Caco-2 (cell line): ENCODE results near the gene TEX14. TPM values are rescaled to one million over a fixed set of nuclear protein-coding genes. Genes with fewer than 3 reads are reported as not detected.

Source experiments
- BruUV-seq: library from RNA; stranded (reverse); fragments of 400-500 nt; replicated peaks from 2 replicates; lab custom pipeline; 2021; lab: Mats Ljungman, UMichigan
- CTCF ChIA-PET: fragments of 300-600 bp; sonication (Branson Sonifier 250); formaldehyde crosslinking; loops from one replicate; lab custom pipeline; 2022; ENCODE audit warnings: antibody characterized with exemption; lab: Charles Lee
- POLR2A ChIA-PET: fragments of 300-600 bp; sonication (Branson Sonifier 250); formaldehyde crosslinking; loops from one replicate; lab custom pipeline; 2022; ENCODE audit warnings: antibody characterized with exemption; lab: Charles Lee
- DNase-seq, 2 experiments: peaks; one replicate each; pipeline versions ENCODE4 v3.0.0 to v3.0.0-alpha.2; 2020 to 2022
- H3K27me3 ChIP-seq: replicated peaks from 2 replicates; pipeline ENCODE4 v1.6.0; 2011; ENCODE audit warnings: low read length; ENCODE audit not compliant: control insufficient read depth, insufficient read depth
- H3K36me3 ChIP-seq: 2 replicates; pipeline ENCODE4 v1.5.1; 2011; ENCODE audit warnings: low read length; ENCODE audit not compliant: control insufficient read depth, insufficient read depth
- H3K4me1 ChIP-seq: fragments of 250-450 bp; sonication (Bioruptor Pico); 2 replicates; pipeline ENCODE4 v1.5.1; 2020; ENCODE audit warnings: mild to moderate bottlenecking
- H3K4me3 ChIP-seq: 2 replicates; pipeline ENCODE4 v1.5.1; 2011; ENCODE audit warnings: low read depth, mild to moderate bottlenecking, control low read depth, low read length
- H3K9me3 ChIP-seq: fragments of 250-450 bp; sonication (Bioruptor Pico); 2 replicates; pipeline ENCODE4 v1.5.1; 2020; ENCODE audit warnings: mild to moderate bottlenecking, moderate library complexity
- H3K27ac Mint-ChIP-seq: one replicate; pipeline ENCODE4 v1.8.0; 2022; ENCODE audit warnings: mixed read lengths; ENCODE audit not compliant: unreplicated experiment
- H3K27me3 Mint-ChIP-seq: one replicate; pipeline ENCODE4 v1.8.0; 2022; ENCODE audit warnings: mixed read lengths; ENCODE audit not compliant: insufficient read depth, unreplicated experiment
- H3K36me3 Mint-ChIP-seq: one replicate; pipeline ENCODE4 v1.8.0; 2022; ENCODE audit warnings: mild to moderate bottlenecking, mixed read lengths; ENCODE audit not compliant: insufficient read depth, unreplicated experiment
- H3K4me1 Mint-ChIP-seq: one replicate; pipeline ENCODE4 v1.8.0; 2022; ENCODE audit warnings: low read depth, mixed read lengths; ENCODE audit not compliant: unreplicated experiment
- H3K4me3 Mint-ChIP-seq: one replicate; pipeline ENCODE4 v1.8.0; 2022; ENCODE audit warnings: mild to moderate bottlenecking, moderate library complexity, mixed read lengths; ENCODE audit not compliant: unreplicated experiment
- H3K9me3 Mint-ChIP-seq: one replicate; pipeline ENCODE4 v1.8.0; 2022; ENCODE audit warnings: mixed read lengths; ENCODE audit not compliant: unreplicated experiment
- intact Hi-C: fragments of 100-400 bp; cut with micrococcal nuclease; formaldehyde crosslinking; loops from one replicate; pipeline ENCODE4 v1.10.0; 2022; ENCODE audit not compliant: unreplicated experiment
- total RNA-seq: library from RNA; stranded (reverse); gene quantifications from 2 replicates; pipeline ENCODE4 v1.2.3, GENCODE V29; 2022
- TF ChIP-seq, protein P1 (sequence below), 2 experiments: fragments of 200-600 bp in 1 of 2; IDR thresholded peaks; 1 replicate in 1 of 2; 2 replicates in 1 of 2; pipeline versions ENCODE4 v1.5.1 to v1.8.0; 2011 to 2022; ENCODE audit warnings: antibody characterized with exemption in 1 of 2, control low read depth in 1 of 2, inconsistent platforms in 1 of 2, low read depth in 1 of 2, low read length in 1 of 2, mild to moderate bottlenecking in 1 of 2, moderate library complexity in 1 of 2; ENCODE audit not compliant: insufficient read depth in 1 of 2, severe bottlenecking in 1 of 2, unreplicated experiment in 1 of 2

Gene TEX14
- total RNA-seq, 1 experiment from 2014 or later, result 0.54 TPM

DNA sequence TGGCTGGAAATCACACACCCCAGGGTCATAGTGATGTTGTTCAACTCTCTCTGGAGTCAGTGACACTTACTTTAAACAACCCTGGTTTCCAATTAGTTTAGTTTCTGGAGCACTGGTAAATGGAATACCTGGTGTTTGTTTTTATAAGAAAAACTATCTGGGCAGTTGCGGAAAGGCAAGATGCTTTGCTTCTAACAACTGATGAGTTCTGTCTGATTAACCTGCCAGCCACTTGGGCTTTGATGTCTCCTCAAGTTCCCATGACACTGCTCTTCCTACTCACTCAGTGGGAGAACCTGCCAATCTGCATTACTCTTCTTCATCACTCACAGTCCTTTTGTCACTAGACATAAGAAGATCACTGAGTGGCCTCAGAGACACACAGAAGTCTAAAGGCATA lies 98.7 kb downstream of the TEX14 start:
- Mint-ChIP-seq H3K4me1 (no peaks in the 10 kb centered on the region), H3K27ac (no peak overlapping the region), H3K27me3 (no peaks in the 10 kb centered on the region), H3K36me3 (no peaks in the 10 kb centered on the region), H3K4me3 (no peak overlapping the region), H3K9me3 (no peaks in the 10 kb centered on the region)
- no TSS peak for BruUV-seq
- no peaks in the 10 kb centered on the region for H3K4me1 ChIP-seq
- no peaks in the 10 kb centered on the region for H3K9me3 ChIP-seq
- intact Hi-C loops, result no loop called here
- TF ChIP-seq, protein P1, sequence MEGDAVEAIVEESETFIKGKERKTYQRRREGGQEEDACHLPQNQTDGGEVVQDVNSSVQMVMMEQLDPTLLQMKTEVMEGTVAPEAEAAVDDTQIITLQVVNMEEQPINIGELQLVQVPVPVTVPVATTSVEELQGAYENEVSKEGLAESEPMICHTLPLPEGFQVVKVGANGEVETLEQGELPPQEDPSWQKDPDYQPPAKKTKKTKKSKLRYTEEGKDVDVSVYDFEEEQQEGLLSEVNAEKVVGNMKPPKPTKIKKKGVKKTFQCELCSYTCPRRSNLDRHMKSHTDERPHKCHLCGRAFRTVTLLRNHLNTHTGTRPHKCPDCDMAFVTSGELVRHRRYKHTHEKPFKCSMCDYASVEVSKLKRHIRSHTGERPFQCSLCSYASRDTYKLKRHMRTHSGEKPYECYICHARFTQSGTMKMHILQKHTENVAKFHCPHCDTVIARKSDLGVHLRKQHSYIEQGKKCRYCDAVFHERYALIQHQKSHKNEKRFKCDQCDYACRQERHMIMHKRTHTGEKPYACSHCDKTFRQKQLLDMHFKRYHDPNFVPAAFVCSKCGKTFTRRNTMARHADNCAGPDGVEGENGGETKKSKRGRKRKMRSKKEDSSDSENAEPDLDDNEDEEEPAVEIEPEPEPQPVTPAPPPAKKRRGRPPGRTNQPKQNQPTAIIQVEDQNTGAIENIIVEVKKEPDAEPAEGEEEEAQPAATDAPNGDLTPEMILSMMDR (IDR thresholded peaks at IDR 0.05; ENCODE audit: insufficient read depth in 1 of 2, low read depth in 1 of 2, low read length in 1 of 2, severe bottlenecking in 1 of 2, unreplicated experiment in 1 of 2), result no peak
- H3K36me3 ChIP-seq, result no peaks in the 10 kb centered on the region
- ChIA-PET CTCF (no interaction called here), POLR2A (no interaction called here)
- no peak overlapping the region for H3K4me3 ChIP-seq
- H3K27me3 ChIP-seq, result no peaks in the 10 kb centered on the region
- DNase-seq, result no peak

DNA sequence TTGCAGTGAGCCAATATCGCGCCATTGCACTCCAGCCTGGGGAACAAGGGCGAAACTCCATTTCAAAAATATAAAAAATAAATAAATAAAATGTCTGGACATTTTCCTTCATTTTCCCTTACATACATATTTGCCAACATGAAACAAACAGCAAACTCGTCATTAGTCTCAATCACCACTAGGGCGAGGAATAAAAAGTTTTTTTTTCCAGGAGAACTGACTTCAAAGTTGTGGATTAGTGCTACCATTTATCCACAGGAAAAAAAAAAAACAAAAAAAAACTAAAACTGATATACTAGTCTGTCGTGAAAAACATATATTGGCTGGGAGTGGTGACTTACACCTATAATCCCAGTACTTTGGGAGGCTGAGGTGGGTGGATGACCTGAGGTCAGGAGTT lies 100.4 kb downstream of the TEX14 start:
- H3K9me3 ChIP-seq, result no peaks in the 10 kb centered on the region
- no peaks in the 10 kb centered on the region for H3K27me3 Mint-ChIP-seq
- no peaks in the 10 kb centered on the region for H3K4me1 ChIP-seq
- no TSS peak for BruUV-seq
- H3K9me3 Mint-ChIP-seq, result no peaks in the 10 kb centered on the region
- H3K36me3 ChIP-seq, result no peaks in the 10 kb centered on the region
- H3K4me3 Mint-ChIP-seq, result no peak overlapping the region
- intact Hi-C loops, result no loop called here
- no peak for DNase-seq
- no peak overlapping the region for H3K4me3 ChIP-seq
- H3K27me3 ChIP-seq, result no peaks in the 10 kb centered on the region
- H3K4me1 Mint-ChIP-seq, result no peaks in the 10 kb centered on the region
- POLR2A ChIA-PET, result no interaction called here
- CTCF ChIA-PET, result no interaction called here
- H3K27ac Mint-ChIP-seq, result no peak overlapping the region
- H3K36me3 Mint-ChIP-seq, result no peaks in the 10 kb centered on the region
- TF ChIP-seq, protein P1 (IDR thresholded peaks at IDR 0.05; ENCODE audit: insufficient read depth in 1 of 2, low read depth in 1 of 2, low read length in 1 of 2, severe bottlenecking in 1 of 2, unreplicated experiment in 1 of 2), result peak in 1 of 2 experiments; percentile 37

DNA sequence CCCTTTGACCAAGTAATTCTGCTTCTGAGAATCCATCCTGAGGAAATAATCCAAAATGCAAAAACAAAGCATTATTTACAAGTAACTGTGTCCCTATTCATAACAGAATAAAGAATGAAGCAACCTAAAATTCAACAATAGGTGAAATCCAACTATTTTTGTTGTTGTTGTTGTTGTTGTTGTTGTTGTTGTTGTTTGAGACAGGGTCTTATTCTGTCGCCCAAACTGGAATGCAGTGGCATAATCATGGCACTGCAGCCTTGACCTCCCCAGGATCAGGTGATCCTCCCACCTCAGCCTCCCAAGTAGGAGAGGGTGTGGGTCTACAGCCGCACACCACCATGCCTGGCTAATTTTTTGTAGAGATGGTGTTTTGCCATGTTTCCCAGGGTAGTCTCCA lies 101.5 kb downstream of the TEX14 start:
- Mint-ChIP-seq H3K27ac (no peak overlapping the region), H3K9me3 (no peaks in the 10 kb centered on the region), H3K36me3 (no peaks in the 10 kb centered on the region), H3K27me3 (peaks cover 5% of the 10 kb centered on the region), H3K4me3 (no peak overlapping the region), H3K4me1 (no peaks in the 10 kb centered on the region)
- H3K36me3 ChIP-seq, result no peaks in the 10 kb centered on the region
- no TSS peak for BruUV-seq
- no peaks in the 10 kb centered on the region for H3K27me3 ChIP-seq
- TF ChIP-seq, protein P1 (IDR thresholded peaks at IDR 0.05; ENCODE audit: insufficient read depth in 1 of 2, low read depth in 1 of 2, low read length in 1 of 2, severe bottlenecking in 1 of 2, unreplicated experiment in 1 of 2), result no peak
- H3K9me3 ChIP-seq, result no peaks in the 10 kb centered on the region
- ChIA-PET POLR2A (no interaction called here), CTCF (no interaction called here)
- no peaks in the 10 kb centered on the region for H3K4me1 ChIP-seq
- no peak overlapping the region for H3K4me3 ChIP-seq
- intact Hi-C loops, result no loop called here
- DNase-seq, result no peak
